Activated CD4-positive, CD25-positive, alpha-beta regulatory T cell (primary cell): ENCODE results near the gene MAPK1.
"Not testable (repeated sequence)": the region's sequence is repeated elsewhere in the genome, so short reads cannot be mapped to it uniquely, and the experiment has no call there.

Experiments
- DNase-seq, 4 experiments: peaks; one replicate each; lab custom pipeline; 2025; lab: John Stamatoyannopoulos, UW

The MAPK1 gene

DNA sequence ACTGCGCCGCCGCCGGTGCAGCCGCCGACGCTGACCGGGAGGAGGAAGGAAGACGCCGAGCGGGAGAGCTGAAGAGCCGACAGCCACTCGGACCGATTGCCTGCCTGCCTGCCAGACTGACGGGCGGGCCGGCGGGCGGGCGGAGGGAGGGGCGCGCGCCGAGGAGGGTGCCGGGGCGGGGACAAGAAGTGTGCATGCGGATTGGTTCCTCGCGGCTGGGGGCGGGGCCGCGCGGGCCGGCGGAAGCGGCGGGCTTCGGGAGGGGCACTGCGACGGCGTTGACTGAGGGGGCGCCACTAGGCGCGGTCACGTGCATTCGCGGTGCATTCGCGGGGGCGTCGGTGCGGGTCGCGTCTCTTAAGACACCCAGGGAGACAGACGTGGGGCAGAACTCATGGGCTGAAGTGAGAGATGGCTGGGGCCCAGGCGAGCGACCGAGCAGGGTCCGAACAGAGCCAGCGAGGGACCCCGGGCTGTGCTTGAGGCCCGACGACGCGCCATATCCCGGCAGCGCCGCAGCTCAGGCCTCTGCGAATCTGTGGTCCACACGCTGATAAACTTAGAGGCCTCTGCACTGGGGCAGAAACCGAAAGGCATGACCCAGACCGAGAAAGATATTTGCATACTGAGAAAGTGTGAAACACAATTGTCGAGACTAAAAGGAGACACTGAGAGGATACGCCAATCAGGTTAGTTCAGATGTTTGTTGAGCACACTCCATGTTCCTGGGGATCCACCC is at the start of gene MAPK1:
Gene MAPK1, minus strand, starts transcription at position 118 of the 739 bp plus-strand sequence. CDS start 205 bp downstream, outside the sequence.
- DNase-seq = peak; percentile 86 to 93 (median 90)

DNA sequence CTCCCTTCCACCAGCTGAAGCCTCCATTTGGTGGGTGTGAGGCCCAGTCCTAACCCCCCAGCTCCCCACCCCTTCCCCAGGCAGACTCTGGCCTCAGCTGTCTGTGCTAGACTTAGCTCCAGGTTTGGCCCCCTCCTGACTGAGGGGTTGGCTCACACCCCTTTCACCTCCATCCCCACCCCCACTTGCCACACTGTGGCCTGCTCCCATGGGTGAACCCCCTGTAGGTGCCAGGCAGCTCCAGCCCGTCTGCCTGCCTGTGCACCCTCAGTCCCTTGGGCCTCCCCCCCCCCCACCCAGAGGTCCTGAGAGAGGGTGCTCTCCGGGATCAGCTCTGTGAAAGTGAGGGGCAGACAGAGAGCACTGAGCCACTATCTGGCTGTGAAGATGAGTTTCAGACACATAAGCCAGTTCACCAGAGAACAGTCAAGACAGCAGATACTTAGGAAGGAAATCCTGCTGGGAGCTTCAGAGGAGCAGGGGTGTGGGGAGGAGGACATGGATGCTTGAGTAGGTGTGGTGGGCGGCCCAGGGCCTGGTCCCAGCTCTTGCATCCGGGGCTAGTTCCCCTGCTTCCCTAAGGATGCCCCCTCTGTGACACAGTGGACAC is 49.0 kb upstream of the MAPK1 start:
- DNase-seq = no peak

DNA sequence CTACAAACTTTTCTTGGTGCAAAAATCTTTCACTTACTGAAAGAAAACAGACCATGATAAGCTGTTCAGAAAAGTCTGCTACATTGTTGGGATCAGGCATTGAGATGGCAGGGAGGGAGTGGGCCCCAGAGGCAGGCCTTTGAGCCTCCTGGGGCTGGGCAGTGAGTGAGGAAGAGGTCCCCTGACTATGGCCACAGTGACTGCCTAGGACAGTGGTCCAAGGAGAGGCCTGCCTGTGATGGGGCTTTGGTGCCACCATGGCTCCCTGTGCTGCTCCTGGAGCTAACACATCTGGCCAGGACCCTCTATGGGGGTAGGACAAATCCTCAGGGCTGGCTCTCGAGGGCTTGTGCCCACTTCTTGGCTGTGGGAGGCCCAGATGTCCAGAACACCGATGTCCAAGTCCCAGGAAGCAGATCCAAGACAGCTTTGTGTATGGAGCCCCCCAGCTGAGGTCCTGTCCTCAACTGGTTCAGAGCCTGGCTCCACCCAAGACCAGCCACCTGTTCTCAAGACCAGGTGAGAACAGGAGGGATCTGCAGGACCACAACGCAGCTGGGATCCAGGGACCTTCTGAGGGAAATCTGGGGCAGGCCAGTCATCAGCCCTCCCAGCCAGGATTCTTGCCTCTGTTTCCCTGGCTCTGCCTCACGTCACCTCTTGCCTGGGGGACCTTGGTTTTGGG is 48.3 kb upstream of the MAPK1 start:
- no peak for DNase-seq

GRCh38 chr22:21914033-21914642 is 46.7 kb upstream of the MAPK1 start:
- DNase-seq = not testable (repeated sequence)

DNA sequence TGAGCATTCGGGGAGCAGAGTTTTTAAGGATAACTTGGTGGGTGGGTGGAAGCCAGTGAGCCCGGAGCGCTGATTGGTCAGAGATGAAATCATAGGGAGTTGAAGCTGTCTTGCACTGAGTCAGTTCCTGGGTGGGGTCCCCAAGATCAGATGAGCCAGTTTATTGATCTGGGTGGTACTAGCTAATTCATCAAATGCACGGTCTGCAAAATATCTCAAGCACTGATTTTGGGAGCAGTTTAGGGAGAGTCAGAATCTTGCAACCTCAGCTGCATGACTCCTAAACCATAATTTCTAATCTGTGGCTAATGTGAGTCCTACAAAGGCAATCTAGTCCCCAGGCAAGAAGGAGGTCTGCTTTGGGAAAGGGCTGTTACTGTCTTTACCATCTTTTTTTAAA is 42.9 kb upstream of the MAPK1 start:
- DNase-seq = not testable (repeated sequence)

GRCh38 chr22:21909871-21910270 is 42.4 kb upstream of the MAPK1 start:
- DNase-seq = no peak

- DNase-seq = no peak
Measured at GRCh38 chr22:21907638-21908522, 40.4 kb upstream of the MAPK1 start.

DNA sequence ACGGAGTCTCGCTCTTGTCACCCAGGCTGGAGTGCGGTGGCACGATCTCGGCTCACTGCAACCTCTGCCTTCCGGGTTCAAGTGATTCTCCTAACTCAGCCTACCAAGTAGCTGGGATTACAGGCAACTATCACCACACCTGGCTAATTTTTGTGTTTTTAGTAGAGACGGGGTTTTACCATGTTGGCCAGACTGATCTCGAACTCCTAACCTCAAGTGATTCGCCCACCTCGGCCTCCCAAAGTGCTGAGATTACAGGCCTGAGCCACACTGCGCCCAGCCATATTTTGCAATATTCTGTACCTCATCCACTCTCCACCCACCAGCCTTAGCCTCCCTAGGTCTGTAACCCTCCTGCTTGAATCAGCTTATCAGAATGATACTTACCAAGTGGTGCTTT is 37.8 kb upstream of the MAPK1 start:
- DNase-seq = not testable (repeated sequence)

- no peak for DNase-seq
Measured at GRCh38 chr22:21904250-21904789, 36.9 kb upstream of the MAPK1 start.

GRCh38 chr22:21903283-21903682 is 35.8 kb upstream of the MAPK1 start:
- DNase-seq = no peak

DNA sequence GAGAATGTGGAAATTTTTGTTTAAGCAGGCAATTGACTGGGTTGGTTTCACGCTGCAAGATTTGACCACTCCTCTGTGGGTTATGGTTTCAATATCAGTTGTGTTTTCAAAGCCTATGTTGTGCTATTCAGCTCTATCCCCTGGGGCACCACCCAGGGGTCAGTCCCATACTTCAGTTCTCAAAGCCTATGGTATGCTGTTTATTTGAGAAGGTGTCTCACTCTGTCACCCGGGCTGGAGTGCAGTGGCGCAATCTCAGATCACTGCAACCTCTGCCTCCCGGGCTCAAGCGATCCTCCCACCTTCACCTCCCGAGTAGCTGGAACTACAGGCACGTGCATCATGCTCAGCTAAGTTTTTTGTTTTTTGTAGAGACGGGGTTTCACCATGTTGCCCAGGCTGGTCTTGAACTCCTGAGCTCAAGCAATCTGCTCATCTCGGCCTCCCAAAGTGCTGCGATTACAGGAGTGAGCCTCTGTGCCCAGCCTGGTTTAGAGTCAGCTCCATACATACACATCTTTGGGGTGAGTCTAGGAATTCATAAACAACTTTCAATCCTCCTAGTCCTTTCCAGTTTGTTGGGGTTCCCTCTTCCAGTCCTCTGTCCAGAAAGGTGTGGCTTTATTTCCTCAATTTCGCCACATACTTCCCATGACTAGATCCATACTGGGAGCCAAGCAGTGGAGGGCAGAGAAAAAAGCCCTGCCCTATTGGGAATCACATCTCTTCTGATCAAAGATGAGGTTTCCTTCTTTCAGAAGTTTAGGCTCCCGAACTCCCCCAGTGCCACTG is 35.0 kb upstream of the MAPK1 start:
- no peak for DNase-seq

DNA sequence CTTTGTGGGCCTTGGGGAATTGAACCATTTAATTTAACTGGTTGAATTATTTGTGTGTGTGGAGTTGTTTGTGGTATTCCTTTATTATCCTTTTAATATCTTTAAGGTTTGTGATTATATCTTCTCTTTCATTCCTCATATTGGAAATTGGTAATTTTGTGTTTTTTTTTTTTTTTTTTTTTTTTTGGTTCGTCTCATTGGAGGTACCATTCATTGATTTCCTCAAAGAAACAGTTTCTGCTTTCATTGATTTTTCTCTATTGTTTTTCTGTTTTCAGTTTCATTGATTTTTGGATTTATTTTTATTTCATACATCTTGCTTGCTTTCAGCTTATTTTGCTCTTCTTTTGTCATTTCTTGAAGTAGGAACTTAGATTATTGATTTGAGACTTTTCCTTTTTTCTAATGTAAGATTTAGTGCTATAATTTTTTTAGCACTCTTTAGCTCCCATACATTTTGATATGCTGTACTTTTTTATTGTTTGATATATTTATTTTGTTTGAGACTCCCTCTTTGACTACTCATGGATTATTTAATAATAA is 31.0 kb upstream of the MAPK1 start:
- no peak for DNase-seq

DNA sequence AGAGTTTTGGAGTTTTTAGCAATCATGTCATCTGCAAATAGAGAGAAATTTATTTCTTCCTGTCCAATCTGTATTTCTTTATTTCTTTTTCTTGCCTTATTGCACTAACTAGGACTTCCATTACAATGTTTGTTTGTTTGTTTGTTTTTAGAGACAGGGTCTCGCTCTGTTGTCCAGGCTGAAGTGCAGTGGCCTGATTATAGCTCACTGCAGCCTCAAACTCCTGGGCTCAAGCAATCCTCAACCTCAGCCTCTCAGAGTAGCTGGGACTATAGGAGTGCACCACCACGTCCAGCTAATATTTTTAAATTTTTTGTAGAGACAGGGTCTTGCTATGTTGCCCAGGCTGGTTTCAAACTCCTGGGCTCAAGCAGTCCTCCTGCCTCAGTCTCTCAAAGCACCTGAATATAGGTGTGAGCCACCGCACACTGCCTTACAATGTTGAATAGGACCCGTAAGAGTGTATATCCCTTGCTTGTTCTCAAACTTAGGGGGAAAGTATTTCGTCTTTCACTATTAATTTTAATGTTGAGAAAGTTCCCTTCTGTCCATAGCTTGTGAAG is 29.6 kb upstream of the MAPK1 start:
- no peak for DNase-seq

DNA sequence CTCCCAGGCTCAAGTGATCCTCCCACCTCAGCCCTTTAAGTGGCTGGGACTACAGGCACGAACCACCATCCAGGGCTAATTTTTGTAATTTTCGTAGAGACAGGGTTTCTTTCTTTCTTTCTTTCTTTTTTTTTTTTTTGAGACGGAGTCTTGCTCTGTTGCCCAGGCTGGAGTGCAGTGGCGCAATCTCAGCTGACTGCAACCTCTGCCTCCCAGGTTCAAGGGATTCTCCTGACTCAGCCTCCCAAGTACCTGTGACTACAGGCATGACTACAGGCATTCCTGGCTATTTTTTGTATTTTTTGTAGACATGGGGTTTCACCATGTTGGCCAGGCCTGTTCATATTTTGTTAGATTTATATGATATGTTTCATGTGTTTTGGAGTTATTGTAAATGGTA is 28.8 kb upstream of the MAPK1 start:
- not testable (repeated sequence) for DNase-seq

GRCh38 chr22:21894799-21895198 is 27.4 kb upstream of the MAPK1 start:
- no peak for DNase-seq

DNA sequence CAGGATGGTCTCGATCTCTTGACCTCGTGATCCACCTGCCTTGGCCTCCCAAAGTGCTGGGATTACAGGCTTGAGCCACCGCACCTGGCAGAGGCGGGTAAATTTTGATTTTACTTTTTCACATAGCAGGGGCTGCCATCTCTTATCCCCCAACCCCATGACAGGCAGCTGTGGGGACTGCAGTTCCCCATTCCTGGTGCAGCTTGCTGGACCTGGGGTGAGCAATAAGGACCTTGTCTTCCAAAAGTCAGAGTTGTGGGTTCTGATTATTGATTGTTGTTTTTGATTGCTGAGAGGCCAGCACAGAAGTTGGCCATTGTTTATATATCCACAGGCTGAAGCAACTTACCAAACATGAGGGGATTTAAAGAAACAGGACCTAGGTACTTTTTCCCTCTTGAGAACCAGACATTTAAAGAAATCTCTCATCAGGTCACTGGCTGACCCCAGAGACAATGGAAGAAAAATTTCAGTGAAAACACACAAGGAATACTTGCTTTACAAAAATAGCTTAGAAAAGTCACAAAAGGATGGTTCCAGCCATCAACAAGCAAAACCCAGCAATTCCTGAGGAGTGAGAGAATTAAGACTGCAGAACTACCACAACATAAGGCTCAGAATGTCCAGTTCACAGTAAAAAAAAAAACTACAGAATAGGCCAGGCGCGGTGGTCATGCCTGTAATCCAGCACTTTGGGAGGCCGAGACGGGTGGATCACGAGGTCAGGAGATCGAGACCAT is 22.0 kb upstream of the MAPK1 start:
- no peak for DNase-seq

- DNase-seq = no peak
Measured at GRCh38 chr22:21887841-21888240, 20.4 kb upstream of the MAPK1 start.

- DNase-seq = not testable (repeated sequence)
Measured at GRCh38 chr22:21883930-21884329, 16.5 kb upstream of the MAPK1 start.

- DNase-seq = not testable (repeated sequence)
Measured at GRCh38 chr22:21882754-21883333, 15.4 kb upstream of the MAPK1 start.
